Body of pancreas (tissue), 4 donors: ENCODE results near the gene MAST4. TPM values are rescaled to one million over a fixed set of nuclear protein-coding genes. Genes with fewer than 3 reads are reported as not detected.

ENCODE experiments used
- ATAC-seq: fragments of 150-250 bp; one replicate; pipeline ENCODE4 v1.9.1; 2016
- DNase-seq, 4 donors: peaks; one replicate each; pipeline ENCODE4 v3.0.0-alpha.2; 2019
- H3K27ac ChIP-seq, 4 donors: fragments of 200-600 bp; sonication (generic); 1 replicate in 3 of 4; 2 replicates in 1 of 4; pipeline versions ENCODE4 v1.5.1 to v1.6.1; 2016 to 2019; ENCODE audit warnings: mild to moderate bottlenecking in 1 of 4, mixed read lengths in 1 of 4, moderate library complexity in 1 of 4
- H3K27me3 ChIP-seq, 2 donors: fragments of 200-600 bp; sonication (generic); one replicate each; pipeline ENCODE4 v1.6.0; 2016; ENCODE audit warnings: mild to moderate bottlenecking in 1 of 2
- H3K36me3 ChIP-seq, 2 donors: fragments of 200-600 bp; sonication (generic); replicated peaks in 1 of 2; 2 replicates each; pipeline ENCODE4 v1.5.1; 2016; ENCODE audit warnings: low read depth in 2 of 2; ENCODE audit not compliant: insufficient read depth in 1 of 2
- H3K4me1 ChIP-seq: fragments of 200-600 bp; sonication (generic); one replicate; pipeline ENCODE4 v1.6.0; 2016
- H3K4me3 ChIP-seq, 2 donors: fragments of 200-600 bp; sonication (generic); 1 replicate in 1 of 2; 2 replicates in 1 of 2; pipeline ENCODE4 v1.5.1; 2016 to 2019
- H3K9me3 ChIP-seq, 3 donors: fragments of 200-600 bp; sonication (generic); 1 replicate in 2 of 3; 2 replicates in 1 of 3; pipeline ENCODE4 v1.5.1; 2016
- CTCF ChIP-seq, 7 experiments: fragments of 450-650 bp in 4 of 7; fragments of 200-600 bp in 3 of 7; sonication (generic) in 3 of 7; IDR thresholded peaks; one replicate each; pipeline ENCODE4 v1.5.1; 2016 to 2019; ENCODE audit warnings: antibody characterized with exemption in 7 of 7
- POLR2A ChIP-seq, 3 donors: fragments of 450-650 bp; IDR thresholded peaks; one replicate each; pipeline ENCODE4 v1.6.1; 2016; ENCODE audit warnings: antibody characterized with exemption in 3 of 3, mild to moderate bottlenecking in 2 of 3
- whole genome bisulfite sequencing, 2 donors: methylation state at CpG; one replicate each; pipeline ENCODE4 v1.1.5; 2017; 5-methylcytosine and 5-hydroxymethylcytosine counted together
- intact Hi-C: fragments of 100-400 bp; cut with DNase I; formaldehyde crosslinking; loops from one replicate; pipeline ENCODE4 v1.15.1; 2023
- total RNA-seq, 2 donors: library from RNA; depleted of rRNA; stranded (reverse); fragments of >200 nt; gene quantifications; one replicate each; pipeline ENCODE4 v1.1.0, GENCODE V29; 2016

MAST4 gene
- total RNA-seq, 2 donors from 2014 or later = 17.9 to 29.7 TPM

GRCh38 chr5:67031057-67031443, 434.9 kb downstream of the MAST4 start:
- Histone ChIP-seq H3K27ac (no peak overlapping the region), H3K27me3 (no peaks in the 10 kb centered on the region), H3K4me3 (no peak overlapping the region), H3K9me3 (no peaks in the 10 kb centered on the region), H3K36me3 (no peaks in the 10 kb centered on the region), H3K4me1 (peaks cover 14% of the 10 kb centered on the region)
- ATAC-seq (no peak), DNase-seq (no peak)
- intact Hi-C loops = no loop called here
- TF ChIP-seq CTCF (IDR thresholded peaks at IDR 0.05) (no peak), POLR2A (IDR thresholded peaks at IDR 0.05) (no peak)
- WGBS, 2 donors = 46 to 55% methylated on average over 3 of the region's 3 CpGs

- no peaks in the 10 kb centered on the region for H3K27me3 ChIP-seq
- intact Hi-C loops = no loop called here
- H3K9me3 ChIP-seq = no peaks in the 10 kb centered on the region
- WGBS, 2 donors = 56 to 57% methylated on average over 3 of the region's 3 CpGs
- no peak for TF ChIP-seq CTCF (IDR thresholded peaks at IDR 0.05)
- no peak for TF ChIP-seq POLR2A (IDR thresholded peaks at IDR 0.05)
- H3K4me1 ChIP-seq = peaks cover 14% of the 10 kb centered on the region
- no peaks in the 10 kb centered on the region for H3K36me3 ChIP-seq
- H3K4me3 ChIP-seq = no peak overlapping the region
- ATAC-seq = no peak
- H3K27ac ChIP-seq = no peak overlapping the region
- DNase-seq = no peak
Observed at GRCh38 chr5:67031692-67032091, 435.5 kb downstream of the MAST4 start.

- no peaks in the 10 kb centered on the region for H3K27me3 ChIP-seq
- no peaks in the 10 kb centered on the region for H3K9me3 ChIP-seq
- H3K4me3 ChIP-seq = no peak overlapping the region
- WGBS, 2 donors = 66 to 69% methylated on average over 2 of the region's 2 CpGs
- H3K36me3 ChIP-seq = no peaks in the 10 kb centered on the region
- intact Hi-C loops = no loop called here
- no peak overlapping the region for H3K27ac ChIP-seq
- no peak for ATAC-seq
- no peak for DNase-seq
- peaks cover 14% of the 10 kb centered on the region for H3K4me1 ChIP-seq
- TF ChIP-seq CTCF (IDR thresholded peaks at IDR 0.05) (no peak), POLR2A (IDR thresholded peaks at IDR 0.05) (no peak)
Observed at GRCh38 chr5:67032921-67033664, 436.9 kb downstream of the MAST4 start.

GRCh38 chr5:67033880-67034651, 437.9 kb downstream of the MAST4 start:
- H3K4me1 ChIP-seq = peaks cover 14% of the 10 kb centered on the region
- H3K36me3 ChIP-seq = no peaks in the 10 kb centered on the region
- ATAC-seq = no peak
- no peak for DNase-seq
- H3K27me3 ChIP-seq = no peaks in the 10 kb centered on the region
- intact Hi-C loops = no loop called here
- WGBS, 2 donors = 77 to 86% methylated on average over 8 of the region's 8 CpGs
- no peak overlapping the region for H3K27ac ChIP-seq
- H3K9me3 ChIP-seq = no peaks in the 10 kb centered on the region
- no peak overlapping the region for H3K4me3 ChIP-seq
- TF ChIP-seq CTCF (IDR thresholded peaks at IDR 0.05) (no peak), POLR2A (IDR thresholded peaks at IDR 0.05) (no peak)
